ENCODE measurements around the gene SPRYD4.
A peak's percentile ranks its signal among the peaks of the same experiment; 100 is the strongest.
"Not testable (repeated sequence)": the region's sequence is repeated elsewhere in the genome, so short reads cannot be mapped to it uniquely, and the experiment has no call there.

Gene SPRYD4

GRCh38 chr12:56477521-56478225 lies 9.3 kb downstream of the SPRYD4 start:
- DNase-seq, result no peak

- DNase-seq, result no peak
These were observed 11.2 kb downstream of the SPRYD4 start for GRCh38 chr12:56479625-56480024.

GRCh38 chr12:56484566-56484965 lies 16.2 kb downstream of the SPRYD4 start:
- DNase-seq, result no peak

GRCh38 chr12:56486694-56487093 lies 18.3 kb downstream of the SPRYD4 start:
- no peak for DNase-seq

GRCh38 chr12:56487448-56488040 lies 19.2 kb downstream of the SPRYD4 start:
- DNase-seq, result no peak

- peak; percentile 72 for DNase-seq
These were observed 19.9 kb downstream of the SPRYD4 start, which contains the start of gene GLS2 for GRCh38 chr12:56488041-56488955. Gene GLS2, minus strand, starts transcription at chr12:56488161. Its CDS starts 43 bp downstream, at chr12:56488118.

GRCh38 chr12:56490360-56490759 lies 22.0 kb downstream of the SPRYD4 start:
- no peak for DNase-seq

- DNase-seq, result not testable (repeated sequence)
These were observed 25.2 kb downstream of the SPRYD4 start for GRCh38 chr12:56493409-56494105.

GRCh38 chr12:56494106-56494415 lies 25.7 kb downstream of the SPRYD4 start:
- DNase-seq, result not testable (repeated sequence)

- not testable (repeated sequence) for DNase-seq
These were observed 26.1 kb downstream of the SPRYD4 start for GRCh38 chr12:56494481-56494880.

- DNase-seq, result not testable (repeated sequence)
These were observed 28.3 kb downstream of the SPRYD4 start for GRCh38 chr12:56496704-56497103.

- DNase-seq, result not testable (repeated sequence)
These were observed 29.9 kb downstream of the SPRYD4 start for GRCh38 chr12:56498126-56498902.

- not testable (repeated sequence) for DNase-seq
These were observed 31.1 kb downstream of the SPRYD4 start for GRCh38 chr12:56499452-56499851.

- not testable (repeated sequence) for DNase-seq
These were observed 31.5 kb downstream of the SPRYD4 start for GRCh38 chr12:56499879-56500278.

- no peak for DNase-seq
These were observed 42.4 kb downstream of the SPRYD4 start for GRCh38 chr12:56510786-56511185.

- not testable (repeated sequence) for DNase-seq
These were observed 45.6 kb downstream of the SPRYD4 start for GRCh38 chr12:56514014-56514318.

- DNase-seq, result no peak
These were observed 49.5 kb downstream of the SPRYD4 start for GRCh38 chr12:56517854-56518253.

- peak; percentile 49 for DNase-seq
These were observed 50.2 kb downstream of the SPRYD4 start for GRCh38 chr12:56518570-56518969.

GRCh38 chr12:56520048-56520447 lies 51.7 kb downstream of the SPRYD4 start:
- no peak for DNase-seq

- DNase-seq, result no peak
These were observed 52.1 kb downstream of the SPRYD4 start for GRCh38 chr12:56520506-56520905.

GRCh38 chr12:56521209-56521589 lies 52.8 kb downstream of the SPRYD4 start:
- DNase-seq, result no peak

All from fibroblast of skin of right quadriceps (primary cell).